HepG2 (cell line): ENCODE measurements around the gene SREBF1. TPM values are rescaled to one million over a fixed set of nuclear protein-coding genes. Genes with fewer than 3 reads are reported as not detected.

Source experiments
- ATAC-seq: fragments of 200-7000 bp; cut with Tn5 transposase; 3 replicates; pipeline ENCODE4 v1.9.1; 2020; ENCODE audit warnings: mild to moderate bottlenecking, moderate library complexity
- BruUV-seq: library from RNA; stranded (reverse); fragments of 400-500 nt; replicated peaks from 2 replicates; lab custom pipeline; 2021; lab: Mats Ljungman, UMichigan
- CTCF ChIA-PET: fragments of 300-600 bp; formaldehyde crosslinking; extraction: SDS; loops from one replicate; lab custom pipeline; 2021; ENCODE audit warnings: low total read pairs, inconsistent platforms, low intra/inter-chr PET ratio; lab: Yijun Ruan, JAX
- POLR2A ChIA-PET: fragments of 350-600 bp; sonication (Branson Sonifier 250); formaldehyde crosslinking; loops from one replicate; lab custom pipeline; 2020; ENCODE audit warnings: antibody characterized with exemption, inconsistent platforms; lab: Yijun Ruan, JAX
- DNase-seq: peaks from one replicate; pipeline ENCODE4 v3.0.0-alpha.2; 2015; ENCODE audit warnings: low spot score
- FAIRE-seq: peaks from 3 replicates; lab custom pipeline; 2011; peaks lifted over from hg19 to GRCh38; lab: Jason Lieb, UNC
- H2AFZ ChIP-seq: one replicate; pipeline ENCODE4 v1.6.1; 2011; ENCODE audit warnings: low read length, inconsistent platforms
- H3K27ac ChIP-seq: fragments of 300-600 bp; 3 replicates; pipeline ENCODE4 v1.8.0; 2011; ENCODE audit warnings: mixed run types, mild to moderate bottlenecking, mixed read lengths, low read length, inconsistent platforms; ENCODE audit not compliant: insufficient read depth; ENCODE audit errors: extremely low read length
- H3K27me3 ChIP-seq, 2 experiments: fragments of 200-600 bp in 1 of 2; 2 replicates in 1 of 2; 3 replicates in 1 of 2; pipeline versions ENCODE4 v1.6.0 to v1.8.0; 2011; ENCODE audit warnings: low read length in 2 of 2, mild to moderate bottlenecking in 2 of 2, moderate library complexity in 2 of 2, inconsistent platforms in 1 of 2; ENCODE audit not compliant: insufficient read depth in 2 of 2, control insufficient read depth in 1 of 2
- H3K36me3 ChIP-seq, 2 experiments: fragments of 200-600 bp in 1 of 2; replicated peaks in 1 of 2; 2 replicates in 1 of 2; 3 replicates in 1 of 2; pipeline versions ENCODE4 v1.5.1 to v1.8.0; 2011; ENCODE audit warnings: low read length in 2 of 2, inconsistent platforms in 1 of 2; ENCODE audit not compliant: insufficient read depth in 2 of 2, control insufficient read depth in 1 of 2
- H3K4me1 ChIP-seq: 2 replicates; pipeline ENCODE4 v1.5.1; 2012; ENCODE audit warnings: low read length, inconsistent platforms; ENCODE audit not compliant: insufficient read depth
- H3K4me2 ChIP-seq: 2 replicates; pipeline ENCODE4 v1.6.0; 2011; ENCODE audit warnings: low read depth, low read length, inconsistent platforms
- H3K4me3 ChIP-seq, 3 experiments: fragments of 200-600 bp in 1 of 3; sonication (generic), shearing (Covaris generic) in 1 of 3; replicated peaks in 1 of 3; 2 replicates each; pipeline ENCODE4 v1.5.1; 2011 to 2016; ENCODE audit warnings: low read length in 3 of 3, inconsistent platforms in 2 of 3, low read depth in 2 of 3, mild to moderate bottlenecking in 2 of 3, control low read depth in 1 of 3, mixed read lengths in 1 of 3; ENCODE audit not compliant: insufficient read depth in 1 of 3
- H3K79me2 ChIP-seq: one replicate; pipeline ENCODE4 v1.6.1; 2011; ENCODE audit warnings: low read length, inconsistent platforms; ENCODE audit not compliant: insufficient read depth
- H3K9ac ChIP-seq: 2 replicates; pipeline ENCODE4 v1.6.0; 2011; ENCODE audit warnings: mild to moderate bottlenecking, low read depth, low read length, inconsistent platforms; ENCODE audit not compliant: insufficient read depth
- H3K9me3 ChIP-seq: 2 replicates; pipeline ENCODE4 v1.5.1; 2012; ENCODE audit warnings: mild to moderate bottlenecking, low read length
- H4K20me1 ChIP-seq: 2 replicates; pipeline ENCODE4 v1.6.0; 2011; ENCODE audit warnings: inconsistent platforms, mild to moderate bottlenecking, low read length, moderate library complexity; ENCODE audit not compliant: insufficient read depth
- ATF2 ChIP-seq: sonication (generic); formaldehyde crosslinking; IDR thresholded peaks from 2 replicates; pipeline ENCODE4 v1.4.0; 2020; ENCODE audit warnings: missing genetic modification reagents
- ATF7-NPFF ChIP-seq: sonication (generic); formaldehyde crosslinking; IDR thresholded peaks from 2 replicates; pipeline ENCODE4 v1.8.1; 2023; ENCODE audit warnings: mild to moderate bottlenecking, low read depth, missing genetic modification reagents, moderate library complexity
- BCL6 ChIP-seq: IDR thresholded peaks from 2 replicates; pipeline ENCODE4 v1.6.1; 2016; ENCODE audit warnings: missing genetic modification reagents, missing compliant biosample characterization
- KAT7 ChIP-seq: IDR thresholded peaks from 2 replicates; pipeline ENCODE4 v1.6.1; 2018; ENCODE audit warnings: borderline replicate concordance, missing compliant biosample characterization
- NFE2 ChIP-seq: sonication (generic); formaldehyde crosslinking; IDR thresholded peaks from 2 replicates; pipeline ENCODE4 v1.4.0; 2020; ENCODE audit warnings: missing genetic modification reagents
- PRDM10 ChIP-seq: sonication (generic); formaldehyde crosslinking; IDR thresholded peaks from 2 replicates; pipeline ENCODE4 v1.4.0; 2020; ENCODE audit warnings: low read depth, missing genetic modification reagents
- SAP130 ChIP-seq: IDR thresholded peaks from 2 replicates; pipeline ENCODE4 v1.6.1; 2016; ENCODE audit warnings: low read depth
- SNRNP70 ChIP-seq: fragments of 200-400 bp; formaldehyde crosslinking; IDR thresholded peaks from 2 replicates; pipeline ENCODE4 v1.6.1; 2017; ENCODE audit warnings: mild to moderate bottlenecking, low read depth, low read length, moderate library complexity
- TAF1 ChIP-seq: sonication (generic); formaldehyde crosslinking; IDR thresholded peaks from 2 replicates; pipeline ENCODE4 v1.4.0; 2020; ENCODE audit warnings: missing genetic modification reagents
- TGIF2 ChIP-seq: IDR thresholded peaks from 2 replicates; pipeline ENCODE4 v1.6.1; 2016; ENCODE audit warnings: control low read depth, missing compliant biosample characterization
- XRCC5 ChIP-seq: fragments of 200-400 bp; formaldehyde crosslinking; optimal IDR thresholded peaks from 2 replicates; pipeline ENCODE3; 2017; ENCODE audit warnings: mild to moderate bottlenecking, low read length
- ZBTB33 ChIP-seq: sonication (generic); formaldehyde crosslinking; IDR thresholded peaks from 2 replicates; pipeline ENCODE4 v1.4.0; 2020; ENCODE audit warnings: missing genetic modification reagents
- ZNF724P ChIP-seq: sonication (generic); formaldehyde crosslinking; IDR thresholded peaks from 2 replicates; pipeline ENCODE4 v1.8.0; 2022; ENCODE audit warnings: missing genetic modification reagents, borderline replicate concordance
- ZNF883 ChIP-seq: sonication (generic); formaldehyde crosslinking; IDR thresholded peaks from 2 replicates; pipeline ENCODE4 v1.5.1; 2020; ENCODE audit warnings: mild to moderate bottlenecking, missing genetic modification reagents; ENCODE audit errors: not compliant biosample characterization
- WGBS: methylation state at CpG from one replicate; pipeline ENCODE4 v1.1.6; 2017; ENCODE audit warnings: low lambda C conversion rate; 5-methylcytosine and 5-hydroxymethylcytosine counted together
- in situ Hi-C: cut with HindIII; loops from 2 replicates; pipeline ENCODE4 v1.10.0; 2017; ENCODE audit warnings: low pct_unique_long_range_greater_than_20kb; ENCODE audit not compliant: extremely low pct_ligation_motif_present
- intact Hi-C: fragments of 100-400 bp; cut with micrococcal nuclease; formaldehyde crosslinking; loops from one replicate; pipeline ENCODE4 v1.10.0; 2022; ENCODE audit not compliant: unreplicated experiment
- polyA plus RNA-seq, 8 experiments: library from polyadenylated mRNA; depleted of rRNA in 3 of 8; stranded (reverse) in 7 of 8; unstranded in 1 of 8; fragments of >200 nt; fragmentation: Illumina TruSeq in 4 of 8; extraction: Trizol in 4 of 8; gene quantifications; 2 replicates each; pipeline versions ENCODE4 v1.2.1 to v1.2.3, GENCODE V29; 2011 to 2016; ENCODE audit warnings: low read depth in 4 of 8, missing spikeins in 1 of 8, mixed read lengths in 1 of 8; ENCODE audit not compliant: insufficient read depth in 1 of 8
- total RNA-seq, 5 experiments: library from RNA; depleted of rRNA; stranded (reverse); fragments of >200 nt; fragmentation: Illumina TruSeq; extraction: Trizol; gene quantifications; 2 replicates each; pipeline ENCODE4 v1.2.3, GENCODE V29; 2016; ENCODE audit warnings: low read depth in 1 of 5

The SREBF1 gene
- total and polyA plus RNA-seq, 2 of the 13 experiments (the other 11 are each of a cell fraction or from before 2014, with no cell fraction given) = 34.3 to 38.0 TPM

DNA sequence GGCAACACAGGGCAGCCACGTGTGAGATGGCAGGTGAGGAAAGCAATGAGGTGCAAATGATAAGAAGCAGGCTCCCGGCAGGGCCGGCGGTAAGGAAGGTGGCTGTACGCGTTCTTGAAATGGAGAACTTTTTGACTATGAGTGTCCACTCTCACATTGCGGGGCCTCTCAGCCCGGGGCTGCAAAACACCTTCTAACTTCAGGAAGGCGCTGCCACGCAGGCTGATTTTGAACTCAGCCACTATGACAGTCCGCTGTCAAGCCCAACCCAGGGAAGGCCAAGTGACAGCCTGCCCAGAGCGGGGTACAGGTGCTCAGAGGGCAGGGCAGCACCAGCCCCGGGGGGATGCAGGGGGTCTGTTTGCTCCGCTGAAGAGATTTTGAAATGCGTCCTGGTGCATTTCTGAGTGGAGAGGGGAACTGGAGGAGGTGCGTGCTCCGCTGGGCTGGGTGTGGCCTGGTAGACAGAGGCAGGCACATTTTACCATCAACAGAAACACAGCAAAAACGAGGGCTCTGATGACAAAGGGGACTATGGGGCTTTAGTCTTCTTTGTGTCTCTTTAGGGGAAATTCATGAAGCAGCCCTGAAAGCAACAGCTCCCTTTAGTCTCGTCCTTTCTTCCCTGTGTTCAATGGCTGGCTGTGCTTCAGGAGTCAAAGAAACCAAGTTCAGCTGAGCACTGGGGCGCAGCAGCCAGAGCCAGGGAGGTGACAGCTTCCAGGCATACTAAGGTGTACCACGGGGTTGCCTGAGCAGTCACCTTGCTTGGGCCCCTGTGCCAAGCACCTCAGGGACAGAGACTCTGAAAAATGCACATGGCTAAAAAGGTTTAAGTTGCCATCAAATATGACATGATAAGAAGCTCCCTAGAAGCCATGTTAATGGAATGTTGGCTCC is 14.6 kb upstream of the SREBF1 start (continued):
- TF ChIP-seq SNRNP70 = no peak

GRCh38 chr17:17849845-17850373 is 13.1 kb upstream of the SREBF1 start:
- Histone ChIP-seq H3K9me3 (no peaks in the 10 kb centered on the region), H3K27ac (peak overlapping the region; percentile 31), H3K4me1 (peaks cover 51% of the 10 kb centered on the region), H2AFZ (no peak overlapping the region), H3K9ac (peak overlapping the region; percentile 49; the same call in 1 of the 2 replicates), H4K20me1 (no peaks in the 10 kb centered on the region), H3K79me2 (no peaks in the 10 kb centered on the region), H3K36me3 (no peaks in the 10 kb centered on the region), H3K4me3 (0 out of 6 replicates have a peak overlapping the region, but pooled peaks of 1 of the 3 experiments have one; percentile 13), H3K27me3 (no peaks in the 10 kb centered on the region), H3K4me2 (peak overlapping the region; percentile 40)
- intact Hi-C loops = loop anchor here (10.0 kb wide), 1 partner anchor 135 kb away; no protein-coding TSS in a partner anchor
- BruUV-seq = no TSS peak
- peak; percentile 55 for FAIRE-seq
- peak; percentile 72 for ATAC-seq
- ChIA-PET CTCF (no interaction called here), POLR2A (interaction anchor here (0.6 to 6.4 kb wide), 5 partner anchors 9 to 48 kb away, joined by 4 to 51 read pairs (median 4); partner anchors contain the start of gene SREBF1)
- 53% methylated on average over 2 of the region's 2 CpGs for WGBS
- in situ Hi-C loops = no loop called here
- peak; percentile 62 for DNase-seq
- TF ChIP-seq TAF1 = peak; percentile 46; the same call in 1 of the 2 replicates
- no peak for TF ChIP-seq TGIF2
- peak; percentile 46 for TF ChIP-seq XRCC5
- TF ChIP-seq ZNF883 (CRISPR knock-in tag) = no peak
- TF ChIP-seq KAT7 (CRISPR knock-in tag) = no peak
- 0 out of 2 replicates have a peak, but pooled peaks have one; percentile 28 for TF ChIP-seq ATF7-NPFF (CRISPR knock-in tag)
- TF ChIP-seq NFE2 (CRISPR knock-in tag) = no peak
- TF ChIP-seq SAP130 = peak; percentile 42; the same call in 1 of the 2 replicates
- peak; percentile 33; the same call in 1 of the 2 replicates for TF ChIP-seq ZNF724P (CRISPR knock-in tag)
- 0 out of 2 replicates have a peak, but pooled peaks have one; percentile 52 for TF ChIP-seq PRDM10 (CRISPR knock-in tag)
- peak; percentile 95 for TF ChIP-seq ZBTB33 (CRISPR knock-in tag)
- TF ChIP-seq BCL6 (CRISPR knock-in tag) = no peak
- peak; percentile 52; the same call in 1 of the 2 replicates for TF ChIP-seq ATF2 (CRISPR knock-in tag)
